ENCODE data around the gene EDA.

EDA gene

GRCh38 chrX:69607616-69608015 lies 8.3 kb upstream of the EDA start:
- Histone ChIP-seq H3K4me2 (ENCODE audit: low read length) (no peak overlapping the region), H3K9me2 (replicated peaks; ENCODE audit: control insufficient read depth, low read length) (no peaks in the 10 kb centered on the region), H3K79me2 (ENCODE audit: control insufficient read depth, low read length) (no peaks in the 10 kb centered on the region), H3K27ac (ENCODE audit: low read depth, low read length) (no peak overlapping the region), H3F3A (ENCODE audit: control insufficient read depth, insufficient read depth) (no peaks in the 10 kb centered on the region), H3K9me3 (ENCODE audit: control insufficient read depth, insufficient read depth, low read length) (no peaks in the 10 kb centered on the region), H3K4me3 (ENCODE audit: low read length) (no peak overlapping the region), H3K4me1 (ENCODE audit: control insufficient read depth, low read length) (no peaks in the 10 kb centered on the region), H3K27me3 (ENCODE audit: control insufficient read depth, low read length) (no peaks in the 10 kb centered on the region), H4K20me1 (ENCODE audit: control insufficient read depth, insufficient read depth, low read depth, low read length) (no peaks in the 10 kb centered on the region), H3K36me3 (ENCODE audit: control insufficient read depth, low read length) (no peaks in the 10 kb centered on the region)
- no peak for TF ChIP-seq EZH2phosphoT487 (IDR thresholded peaks at IDR 0.05; ENCODE audit: borderline replicate concordance, low read length)
- no peak for TF ChIP-seq CTCF (IDR thresholded peaks at IDR 0.05; ENCODE audit: low read depth, low read length, poor library complexity, severe bottlenecking)

- Histone ChIP-seq H3K9me3 (ENCODE audit: control insufficient read depth, insufficient read depth, low read length) (no peaks in the 10 kb centered on the region), H3K27ac (ENCODE audit: low read depth, low read length) (no peak overlapping the region), H3K27me3 (ENCODE audit: control insufficient read depth, low read length) (no peaks in the 10 kb centered on the region), H3K4me3 (ENCODE audit: low read length) (no peak overlapping the region), H3K4me1 (ENCODE audit: control insufficient read depth, low read length) (no peaks in the 10 kb centered on the region), H3K79me2 (ENCODE audit: control insufficient read depth, low read length) (no peaks in the 10 kb centered on the region), H3F3A (ENCODE audit: control insufficient read depth, insufficient read depth) (no peaks in the 10 kb centered on the region), H3K9me2 (replicated peaks; ENCODE audit: control insufficient read depth, low read length) (no peaks in the 10 kb centered on the region), H3K36me3 (ENCODE audit: control insufficient read depth, low read length) (no peaks in the 10 kb centered on the region), H4K20me1 (ENCODE audit: control insufficient read depth, insufficient read depth, low read depth, low read length) (no peaks in the 10 kb centered on the region), H3K4me2 (ENCODE audit: low read length) (no peak overlapping the region)
- no peak for TF ChIP-seq CTCF (IDR thresholded peaks at IDR 0.05; ENCODE audit: low read depth, low read length, poor library complexity, severe bottlenecking)
- no peak for TF ChIP-seq EZH2phosphoT487 (IDR thresholded peaks at IDR 0.05; ENCODE audit: borderline replicate concordance, low read length)
Measured at GRCh38 chrX:69613946-69614345, 2.0 kb upstream of the EDA start.

GRCh38 chrX:69614886-69615285 lies 1.0 kb upstream of the EDA start:
- no peaks in the 10 kb centered on the region for H3F3A ChIP-seq (ENCODE audit: control insufficient read depth, insufficient read depth)
- H3K36me3 ChIP-seq (ENCODE audit: control insufficient read depth, low read length) = no peaks in the 10 kb centered on the region

More at GRCh38 chrX:69614886-69615285, 1.0 kb upstream of the EDA start:
- Histone ChIP-seq H3K9me2 (replicated peaks; ENCODE audit: control insufficient read depth, low read length) (no peaks in the 10 kb centered on the region), H4K20me1 (ENCODE audit: control insufficient read depth, insufficient read depth, low read depth, low read length) (no peaks in the 10 kb centered on the region), H3K9me3 (ENCODE audit: control insufficient read depth, insufficient read depth, low read length) (no peaks in the 10 kb centered on the region), H3K4me3 (ENCODE audit: low read length) (no peak overlapping the region), H3K4me2 (ENCODE audit: low read length) (no peak overlapping the region), H3K27me3 (ENCODE audit: control insufficient read depth, low read length) (no peaks in the 10 kb centered on the region), H3K79me2 (ENCODE audit: control insufficient read depth, low read length) (no peaks in the 10 kb centered on the region), H3K4me1 (ENCODE audit: control insufficient read depth, low read length) (no peaks in the 10 kb centered on the region), H3K27ac (ENCODE audit: low read depth, low read length) (no peak overlapping the region)
- no peak for TF ChIP-seq CTCF (IDR thresholded peaks at IDR 0.05; ENCODE audit: low read depth, low read length, poor library complexity, severe bottlenecking)
- TF ChIP-seq EZH2phosphoT487 (IDR thresholded peaks at IDR 0.05; ENCODE audit: borderline replicate concordance, low read length) = no peak

Data from DOHH2 (cell line).